ENCODE measurements around the gene XG.

XG gene

DNA sequence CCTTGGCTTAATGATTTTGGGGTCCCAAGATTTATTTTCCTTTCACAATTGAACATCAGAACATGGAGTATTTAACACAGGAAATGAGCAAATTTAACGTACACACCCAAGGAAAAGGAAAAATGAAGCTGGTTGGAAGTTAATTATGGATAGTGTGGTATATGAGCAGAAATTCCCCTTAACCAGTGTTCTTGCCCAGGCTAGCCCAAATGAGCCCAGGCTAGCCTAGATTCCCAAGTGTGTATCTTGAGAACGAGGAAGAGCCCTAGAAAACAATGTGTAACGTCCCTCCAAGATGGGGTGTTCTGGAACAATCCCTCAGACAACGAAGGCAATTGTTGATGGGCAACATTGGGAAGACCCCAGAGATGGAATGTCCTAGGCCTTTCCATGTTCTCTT lies 33.7 kb downstream of the XG start:
- Histone ChIP-seq H3K4me3 (replicated peaks; ENCODE audit: insufficient read depth, low read length) (no peak overlapping the region), H3K27me3 (ENCODE audit: insufficient read depth, poor library complexity, severe bottlenecking) (no peaks in the 10 kb centered on the region), H3K27ac (replicated peaks) (no peak overlapping the region)
- no peak for TF ChIP-seq CTCF (IDR thresholded peaks at IDR 0.05; ENCODE audit: insufficient read depth, low read length)
- TF ChIP-seq GABPA (IDR thresholded peaks at IDR 0.05; ENCODE audit: low read depth): no peak
- TF ChIP-seq POLR2AphosphoS5 (IDR thresholded peaks at IDR 0.05; ENCODE audit: low read depth): no peak
- no peak for TF ChIP-seq SPI1 (IDR thresholded peaks at IDR 0.05; ENCODE audit: borderline replicate concordance, low read depth)
- TF ChIP-seq, protein P1, sequence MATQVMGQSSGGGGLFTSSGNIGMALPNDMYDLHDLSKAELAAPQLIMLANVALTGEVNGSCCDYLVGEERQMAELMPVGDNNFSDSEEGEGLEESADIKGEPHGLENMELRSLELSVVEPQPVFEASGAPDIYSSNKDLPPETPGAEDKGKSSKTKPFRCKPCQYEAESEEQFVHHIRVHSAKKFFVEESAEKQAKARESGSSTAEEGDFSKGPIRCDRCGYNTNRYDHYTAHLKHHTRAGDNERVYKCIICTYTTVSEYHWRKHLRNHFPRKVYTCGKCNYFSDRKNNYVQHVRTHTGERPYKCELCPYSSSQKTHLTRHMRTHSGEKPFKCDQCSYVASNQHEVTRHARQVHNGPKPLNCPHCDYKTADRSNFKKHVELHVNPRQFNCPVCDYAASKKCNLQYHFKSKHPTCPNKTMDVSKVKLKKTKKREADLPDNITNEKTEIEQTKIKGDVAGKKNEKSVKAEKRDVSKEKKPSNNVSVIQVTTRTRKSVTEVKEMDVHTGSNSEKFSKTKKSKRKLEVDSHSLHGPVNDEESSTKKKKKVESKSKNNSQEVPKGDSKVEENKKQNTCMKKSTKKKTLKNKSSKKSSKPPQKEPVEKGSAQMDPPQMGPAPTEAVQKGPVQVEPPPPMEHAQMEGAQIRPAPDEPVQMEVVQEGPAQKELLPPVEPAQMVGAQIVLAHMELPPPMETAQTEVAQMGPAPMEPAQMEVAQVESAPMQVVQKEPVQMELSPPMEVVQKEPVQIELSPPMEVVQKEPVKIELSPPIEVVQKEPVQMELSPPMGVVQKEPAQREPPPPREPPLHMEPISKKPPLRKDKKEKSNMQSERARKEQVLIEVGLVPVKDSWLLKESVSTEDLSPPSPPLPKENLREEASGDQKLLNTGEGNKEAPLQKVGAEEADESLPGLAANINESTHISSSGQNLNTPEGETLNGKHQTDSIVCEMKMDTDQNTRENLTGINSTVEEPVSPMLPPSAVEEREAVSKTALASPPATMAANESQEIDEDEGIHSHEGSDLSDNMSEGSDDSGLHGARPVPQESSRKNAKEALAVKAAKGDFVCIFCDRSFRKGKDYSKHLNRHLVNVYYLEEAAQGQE (IDR thresholded peaks at IDR 0.05; ENCODE audit: insufficient replicate concordance, low read depth): no peak
- DNase-seq (ENCODE audit: low read depth in 1 of 2, low spot score in 1 of 2): no peak

- Histone ChIP-seq H3K27me3 (ENCODE audit: insufficient read depth, poor library complexity, severe bottlenecking) (no peaks in the 10 kb centered on the region), H3K4me3 (replicated peaks; ENCODE audit: insufficient read depth, low read length) (no peak overlapping the region), H3K27ac (replicated peaks) (no peak overlapping the region)
- TF ChIP-seq, protein P1 (IDR thresholded peaks at IDR 0.05; ENCODE audit: insufficient replicate concordance, low read depth): no peak
- DNase-seq (ENCODE audit: low read depth in 1 of 2, low spot score in 1 of 2): no peak
Observed at GRCh38 chrX:2788980-2789379, 37.1 kb downstream of the XG start.

- Histone ChIP-seq H3K27me3 (ENCODE audit: insufficient read depth, poor library complexity, severe bottlenecking) (no peaks in the 10 kb centered on the region), H3K27ac (replicated peaks) (no peak overlapping the region), H3K4me3 (replicated peaks; ENCODE audit: insufficient read depth, low read length) (no peak overlapping the region)
- TF ChIP-seq POLR2AphosphoS5 (IDR thresholded peaks at IDR 0.05; ENCODE audit: low read depth) (no peak), SPI1 (IDR thresholded peaks at IDR 0.05; ENCODE audit: borderline replicate concordance, low read depth) (no peak), GABPA (IDR thresholded peaks at IDR 0.05; ENCODE audit: low read depth) (no peak), CTCF (IDR thresholded peaks at IDR 0.05; ENCODE audit: insufficient read depth, low read length) (no peak)
- TF ChIP-seq, protein P1 (IDR thresholded peaks at IDR 0.05; ENCODE audit: insufficient replicate concordance, low read depth): no peak
- DNase-seq (ENCODE audit: low read depth in 1 of 2, low spot score in 1 of 2): no peak
Observed at GRCh38 chrX:2789569-2789968, 37.7 kb downstream of the XG start.

DNA sequence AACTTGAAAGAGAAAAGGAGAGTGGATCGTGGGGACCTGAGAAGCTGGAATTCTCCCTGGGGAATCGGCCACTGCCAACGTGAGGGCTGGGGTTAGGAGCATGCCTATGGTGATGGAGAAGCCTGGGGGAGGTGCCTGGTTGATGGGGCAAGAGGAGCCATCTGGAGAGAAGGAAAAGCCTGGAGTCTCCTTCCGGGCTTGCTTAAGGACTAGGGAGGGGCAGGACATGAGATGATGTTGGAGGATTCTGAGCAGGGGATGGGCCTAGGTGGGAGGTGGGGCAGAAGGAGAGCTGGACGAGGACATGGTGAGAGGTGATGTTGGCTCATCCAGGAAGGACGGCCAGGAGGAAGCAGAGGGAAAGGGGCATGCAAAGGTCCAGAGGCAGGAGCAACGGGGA lies 41.9 kb downstream of the XG start:
- no peak overlapping the region for H3K27ac ChIP-seq (replicated peaks)
- no peak for TF ChIP-seq CTCF (IDR thresholded peaks at IDR 0.05; ENCODE audit: insufficient read depth, low read length)
- no peak for TF ChIP-seq GABPA (IDR thresholded peaks at IDR 0.05; ENCODE audit: low read depth)
- TF ChIP-seq, protein P1 (IDR thresholded peaks at IDR 0.05; ENCODE audit: insufficient replicate concordance, low read depth): no peak
- no peak for TF ChIP-seq SPI1 (IDR thresholded peaks at IDR 0.05; ENCODE audit: borderline replicate concordance, low read depth)
- TF ChIP-seq POLR2AphosphoS5 (IDR thresholded peaks at IDR 0.05; ENCODE audit: low read depth): no peak
- no peaks in the 10 kb centered on the region for H3K27me3 ChIP-seq (ENCODE audit: insufficient read depth, poor library complexity, severe bottlenecking)
- DNase-seq (ENCODE audit: low read depth in 1 of 2, low spot score in 1 of 2): no peak
- H3K4me3 ChIP-seq (replicated peaks; ENCODE audit: insufficient read depth, low read length): no peak overlapping the region

Data from HL-60 (cell line).